ENCODE data around the gene CD276. TPM values are rescaled to one million over a fixed set of nuclear protein-coding genes. Genes with fewer than 3 reads are reported as not detected.

CD276 gene
- total RNA-seq, 3 donors from 2014 or later: 20.9 to 119 (median 73.7) TPM

GRCh38 chr15:73711526-73711925 lies 27.3 kb downstream of the CD276 start:
- no peaks in the 10 kb centered on the region for H3K4me1 ChIP-seq
- DNase-seq (ENCODE audit: low spot score in 2 of 2): no peak
- no peaks in the 10 kb centered on the region for H3K36me3 ChIP-seq
- H3K27ac ChIP-seq: no peak overlapping the region
- no peak for TF ChIP-seq POLR2A (IDR thresholded peaks at IDR 0.05)
- TF ChIP-seq CTCF (IDR thresholded peaks at IDR 0.05): no peak
- TF ChIP-seq POLR2AphosphoS5 (IDR thresholded peaks at IDR 0.05): no peak
- H3K27me3 ChIP-seq: no peaks in the 10 kb centered on the region
- no peak overlapping the region for H3K4me3 ChIP-seq
- intact Hi-C loops (cut with DNase I; ENCODE audit: low total_unique reads): no loop called here
- H3K9me3 ChIP-seq: no peaks in the 10 kb centered on the region

GRCh38 chr15:73712107-73712506 lies 27.9 kb downstream of the CD276 start:
- no peak for TF ChIP-seq CTCF (IDR thresholded peaks at IDR 0.05)
- no peak for TF ChIP-seq POLR2A (IDR thresholded peaks at IDR 0.05)
- TF ChIP-seq POLR2AphosphoS5 (IDR thresholded peaks at IDR 0.05): no peak
- Histone ChIP-seq H3K4me1 (no peaks in the 10 kb centered on the region), H3K9me3 (no peaks in the 10 kb centered on the region), H3K4me3 (no peak overlapping the region), H3K27ac (no peak overlapping the region), H3K27me3 (no peaks in the 10 kb centered on the region), H3K36me3 (no peaks in the 10 kb centered on the region)
- no peak for DNase-seq (ENCODE audit: low spot score in 2 of 2)
- intact Hi-C loops (cut with DNase I; ENCODE audit: low total_unique reads): no loop called here

- no peaks in the 10 kb centered on the region for H3K9me3 ChIP-seq
- no peaks in the 10 kb centered on the region for H3K36me3 ChIP-seq
- DNase-seq (ENCODE audit: low spot score in 2 of 2): no peak
- TF ChIP-seq CTCF (IDR thresholded peaks at IDR 0.05) (no peak), POLR2A (IDR thresholded peaks at IDR 0.05) (no peak), POLR2AphosphoS5 (IDR thresholded peaks at IDR 0.05) (no peak)
- H3K27me3 ChIP-seq: no peaks in the 10 kb centered on the region
- intact Hi-C loops (cut with DNase I; ENCODE audit: low total_unique reads): loop anchor here (5.0 kb wide), 1 partner anchor 257 kb away; no protein-coding TSS in a partner anchor
- H3K27ac ChIP-seq: no peak overlapping the region
- no peak overlapping the region for H3K4me3 ChIP-seq
- no peaks in the 10 kb centered on the region for H3K4me1 ChIP-seq
Observed at GRCh38 chr15:73714695-73715301, 30.6 kb downstream of the CD276 start.

GRCh38 chr15:73715417-73715816 lies 31.2 kb downstream of the CD276 start:
- TF ChIP-seq CTCF (IDR thresholded peaks at IDR 0.05): no peak
- TF ChIP-seq POLR2AphosphoS5 (IDR thresholded peaks at IDR 0.05): no peak
- TF ChIP-seq POLR2A (IDR thresholded peaks at IDR 0.05): no peak
- no peaks in the 10 kb centered on the region for H3K9me3 ChIP-seq
- intact Hi-C loops (cut with DNase I; ENCODE audit: low total_unique reads): loop anchor here (5.0 kb wide), 1 partner anchor 258 kb away; no protein-coding TSS in a partner anchor
- no peak overlapping the region for H3K27ac ChIP-seq
- H3K27me3 ChIP-seq: no peaks in the 10 kb centered on the region
- no peaks in the 10 kb centered on the region for H3K36me3 ChIP-seq
- DNase-seq (ENCODE audit: low spot score in 2 of 2): no peak
- H3K4me1 ChIP-seq: no peaks in the 10 kb centered on the region
- H3K4me3 ChIP-seq: no peak overlapping the region

- no peak overlapping the region for H3K4me3 ChIP-seq
- DNase-seq (ENCODE audit: low spot score in 2 of 2): no peak
- intact Hi-C loops (cut with DNase I; ENCODE audit: low total_unique reads): loop anchor here (5.0 kb wide), 1 partner anchor 259 kb away; no protein-coding TSS in a partner anchor
- no peaks in the 10 kb centered on the region for H3K9me3 ChIP-seq
- H3K27me3 ChIP-seq: no peaks in the 10 kb centered on the region
- no peaks in the 10 kb centered on the region for H3K4me1 ChIP-seq
- no peak overlapping the region for H3K27ac ChIP-seq
- TF ChIP-seq CTCF (IDR thresholded peaks at IDR 0.05): no peak
- no peak for TF ChIP-seq POLR2A (IDR thresholded peaks at IDR 0.05)
- TF ChIP-seq POLR2AphosphoS5 (IDR thresholded peaks at IDR 0.05): no peak
- H3K36me3 ChIP-seq: no peaks in the 10 kb centered on the region
Observed at GRCh38 chr15:73716417-73716816, 32.2 kb downstream of the CD276 start.
